GM13977 (cell line): ENCODE measurements around the gene DUSP16.

Experiments used
- DNase-seq: peaks from one replicate; pipeline ENCODE4 v3.0.0; 2012; ENCODE audit warnings: low spot score
- CTCF ChIP-seq: IDR thresholded peaks from 2 replicates; pipeline ENCODE4 v1.5.1; 2012; ENCODE audit warnings: mild to moderate bottlenecking, control low read depth; ENCODE audit not compliant: insufficient read depth; ENCODE audit errors: extremely low read depth, missing control alignments
- in situ Hi-C: fragments of 300-500 bp; cut with MboI; formaldehyde crosslinking; loops from one replicate; pipeline ENCODE4 v1.12.0; 2022; ENCODE audit warnings: low sequenced_read_pairs, low pct_unique_long_range_greater_than_20kb, mixed read lengths, inconsistent platforms; ENCODE audit not compliant: unreplicated experiment

Gene DUSP16

DNA sequence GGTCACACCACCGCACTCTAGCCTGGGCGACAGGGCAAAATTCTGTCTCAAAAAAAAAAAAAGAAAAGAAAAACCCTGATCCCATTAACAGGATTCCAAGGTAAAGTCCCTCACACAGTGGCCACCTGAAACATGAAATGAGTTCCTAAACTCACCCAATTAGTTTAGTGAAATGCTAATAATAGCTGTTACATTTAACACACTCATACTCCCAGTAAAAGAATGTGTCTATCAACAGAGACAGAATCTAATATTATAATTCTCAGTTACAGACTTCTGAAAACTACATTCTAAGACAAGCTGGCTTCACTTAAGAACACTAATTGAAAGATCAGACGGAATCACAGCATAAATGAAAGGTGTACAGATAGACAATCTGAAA, 44.2 kb downstream of the DUSP16 start:
- DNase-seq, result no peak
- in situ Hi-C loops, result no loop called here
- TF ChIP-seq CTCF, result no peak

GRCh38 chr12:12513416-12514006, 49.2 kb downstream of the DUSP16 start:
- TF ChIP-seq CTCF, result no peak

DNA sequence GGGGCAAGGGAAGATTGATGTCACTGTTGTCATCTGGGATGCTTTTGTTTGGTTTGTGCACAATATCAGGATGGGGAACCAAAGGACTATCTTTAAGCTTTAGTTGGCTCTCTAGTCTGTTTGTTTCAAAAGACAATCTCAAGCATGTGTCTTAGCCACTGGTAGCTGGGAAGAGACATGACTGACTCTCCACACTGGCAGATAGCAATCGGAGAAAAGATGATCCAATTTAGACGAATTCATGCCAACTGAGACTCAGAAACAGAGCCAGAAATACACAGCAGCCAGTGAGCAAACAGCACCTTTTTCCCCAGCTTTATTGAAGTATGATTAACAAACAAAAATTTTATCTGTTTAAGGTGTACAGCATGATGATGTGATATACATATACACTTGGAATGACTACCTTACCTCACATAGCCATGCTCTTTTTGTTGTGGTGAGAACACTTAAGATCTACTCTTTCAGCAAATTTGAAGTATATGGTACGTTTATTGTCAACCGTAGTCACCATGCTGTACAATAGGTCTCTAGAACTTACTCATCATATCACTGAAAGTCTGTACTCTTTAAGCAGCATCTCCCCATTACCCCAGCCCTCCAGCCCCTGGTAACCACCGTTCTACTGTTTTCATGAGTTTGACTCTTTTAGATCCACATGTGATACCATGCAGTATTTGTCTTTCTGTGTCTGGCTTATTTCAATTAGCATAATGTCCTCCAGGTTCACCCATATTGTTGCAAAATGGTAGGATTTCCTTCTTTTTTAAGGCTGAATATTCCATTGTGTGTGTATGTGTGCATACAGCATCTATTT, 50.6 kb downstream of the DUSP16 start:
- TF ChIP-seq CTCF, result no peak
- no peak for DNase-seq
- in situ Hi-C loops, result no loop called here

More at GRCh38 chr12:12513416-12514006, 49.2 kb downstream of the DUSP16 start:
- no peak for DNase-seq
- in situ Hi-C loops, result no loop called here

GRCh38 chr12:12511021-12511783, 51.5 kb downstream of the DUSP16 start:
- TF ChIP-seq CTCF, result no peak
- in situ Hi-C loops, result no loop called here
- no peak for DNase-seq

GRCh38 chr12:12510551-12510950, 52.1 kb downstream of the DUSP16 start:
- TF ChIP-seq CTCF, result no peak
- no peak for DNase-seq
- in situ Hi-C loops, result no loop called here

GRCh38 chr12:12510141-12510540, 52.5 kb downstream of the DUSP16 start:
- in situ Hi-C loops, result no loop called here
- DNase-seq, result no peak
- no peak for TF ChIP-seq CTCF
